Measurements from ENCODE around the gene TBL1XR1.

TBL1XR1 gene

DNA sequence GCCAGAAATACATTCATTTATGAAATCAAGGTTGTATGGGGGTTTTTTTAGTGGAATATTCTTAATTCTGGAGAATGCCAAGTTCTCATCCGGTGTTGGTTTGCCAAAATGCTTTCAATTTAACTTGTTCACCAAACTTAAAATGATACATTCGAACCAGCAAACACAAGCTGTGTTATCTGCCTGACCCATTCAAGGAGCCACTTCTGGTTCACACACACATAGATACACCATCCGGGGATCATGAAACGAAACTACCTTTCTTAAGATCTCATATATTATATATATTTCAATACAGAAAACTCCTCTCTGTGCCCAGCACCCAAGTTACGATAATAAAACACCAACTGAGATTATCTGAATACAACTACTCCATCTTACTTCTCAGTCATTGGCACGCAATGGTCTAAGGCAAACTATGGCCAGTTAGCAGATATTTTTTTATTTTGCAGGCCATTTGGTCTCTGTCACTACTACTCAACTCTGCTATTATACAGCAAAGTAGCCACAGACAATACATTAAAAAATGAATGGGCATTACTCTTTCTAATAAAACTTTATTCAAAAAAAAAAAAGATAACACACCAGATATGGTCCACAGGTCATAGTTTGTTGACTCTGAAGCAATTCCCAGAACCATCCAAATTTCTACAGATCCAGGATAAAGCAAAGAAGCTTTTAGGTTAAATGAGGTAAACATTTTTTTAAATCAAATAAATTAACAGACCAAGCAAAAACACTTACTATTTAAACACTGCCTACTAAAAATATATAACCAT lies 89.6 kb downstream of the TBL1XR1 start:
- TF ChIP-seq, protein P1, sequence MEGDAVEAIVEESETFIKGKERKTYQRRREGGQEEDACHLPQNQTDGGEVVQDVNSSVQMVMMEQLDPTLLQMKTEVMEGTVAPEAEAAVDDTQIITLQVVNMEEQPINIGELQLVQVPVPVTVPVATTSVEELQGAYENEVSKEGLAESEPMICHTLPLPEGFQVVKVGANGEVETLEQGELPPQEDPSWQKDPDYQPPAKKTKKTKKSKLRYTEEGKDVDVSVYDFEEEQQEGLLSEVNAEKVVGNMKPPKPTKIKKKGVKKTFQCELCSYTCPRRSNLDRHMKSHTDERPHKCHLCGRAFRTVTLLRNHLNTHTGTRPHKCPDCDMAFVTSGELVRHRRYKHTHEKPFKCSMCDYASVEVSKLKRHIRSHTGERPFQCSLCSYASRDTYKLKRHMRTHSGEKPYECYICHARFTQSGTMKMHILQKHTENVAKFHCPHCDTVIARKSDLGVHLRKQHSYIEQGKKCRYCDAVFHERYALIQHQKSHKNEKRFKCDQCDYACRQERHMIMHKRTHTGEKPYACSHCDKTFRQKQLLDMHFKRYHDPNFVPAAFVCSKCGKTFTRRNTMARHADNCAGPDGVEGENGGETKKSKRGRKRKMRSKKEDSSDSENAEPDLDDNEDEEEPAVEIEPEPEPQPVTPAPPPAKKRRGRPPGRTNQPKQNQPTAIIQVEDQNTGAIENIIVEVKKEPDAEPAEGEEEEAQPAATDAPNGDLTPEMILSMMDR (conservative IDR thresholded peaks at IDR 0.05; ENCODE audit: low read depth, low read length) = no peak
- no peak for DNase-seq (ENCODE audit: low read depth)
- no peak overlapping the region for H3K4me3 ChIP-seq (ENCODE audit: low read length)

DNA sequence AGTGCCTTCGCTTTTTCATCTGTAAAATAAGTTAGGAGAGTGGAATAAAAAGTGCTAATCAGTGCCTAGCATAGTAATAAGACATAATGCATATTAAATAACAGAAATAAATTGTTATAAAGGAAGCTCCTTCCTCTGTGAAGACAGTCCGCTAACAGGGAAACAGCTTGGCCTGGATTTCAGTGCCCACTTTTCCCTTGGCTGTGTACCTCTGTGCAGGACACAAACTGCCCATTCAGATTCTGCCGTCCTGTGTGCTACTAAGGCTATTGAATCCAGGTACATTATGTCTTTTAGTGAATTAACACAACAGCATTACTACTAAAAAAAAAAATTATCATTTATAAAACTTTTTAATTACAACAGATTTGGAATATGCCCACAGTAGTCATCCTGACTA lies 90.7 kb downstream of the TBL1XR1 start:
- TF ChIP-seq, protein P1 (conservative IDR thresholded peaks at IDR 0.05; ENCODE audit: low read depth, low read length) = no peak
- DNase-seq (ENCODE audit: low read depth) = no peak
- no peak overlapping the region for H3K4me3 ChIP-seq (ENCODE audit: low read length)

DNA sequence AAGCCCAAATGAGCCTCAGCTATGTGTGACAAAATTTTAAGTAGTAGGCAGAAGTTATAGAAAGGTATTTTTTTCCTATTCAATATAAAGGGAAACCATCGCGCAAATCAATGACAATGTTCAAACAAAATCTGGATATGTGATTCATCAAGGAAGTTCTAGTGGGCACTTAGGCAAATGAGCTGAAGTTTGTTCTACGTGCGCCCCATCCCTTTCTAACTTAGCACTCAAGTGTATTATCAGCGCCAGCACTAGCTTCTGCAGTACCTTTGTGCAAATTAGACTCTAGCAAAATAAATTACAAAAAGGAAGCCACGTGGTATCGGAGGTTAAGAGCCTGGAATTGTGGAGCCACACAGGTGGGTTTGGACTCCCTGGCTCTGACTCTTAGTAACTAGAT lies 91.1 kb downstream of the TBL1XR1 start:
- no peak overlapping the region for H3K4me3 ChIP-seq (ENCODE audit: low read length)
- TF ChIP-seq, protein P1 (conservative IDR thresholded peaks at IDR 0.05; ENCODE audit: low read depth, low read length) = no peak
- no peak for DNase-seq (ENCODE audit: low read depth)

DNA sequence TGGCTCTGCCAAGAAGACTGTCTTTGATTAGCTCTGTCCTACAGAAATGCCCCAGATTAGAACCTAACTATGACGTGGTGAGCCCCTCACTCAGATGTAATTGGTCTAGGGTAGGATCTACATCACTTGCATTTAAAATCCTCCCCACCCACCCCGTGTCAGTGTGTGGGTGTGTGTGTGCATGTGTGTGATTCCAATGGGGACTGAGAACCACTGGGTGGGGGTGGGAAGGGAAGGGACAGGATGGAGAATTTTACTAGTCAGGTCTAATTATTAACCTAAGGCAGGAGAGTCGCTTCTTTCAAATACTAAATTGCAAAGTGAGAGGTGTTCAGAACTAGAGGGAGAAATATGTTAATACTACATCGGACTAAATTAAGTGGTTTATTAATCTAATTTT lies 91.7 kb downstream of the TBL1XR1 start:
- TF ChIP-seq, protein P1 (conservative IDR thresholded peaks at IDR 0.05; ENCODE audit: low read depth, low read length) = no peak
- DNase-seq (ENCODE audit: low read depth) = no peak
- no peak overlapping the region for H3K4me3 ChIP-seq (ENCODE audit: low read length)

DNA sequence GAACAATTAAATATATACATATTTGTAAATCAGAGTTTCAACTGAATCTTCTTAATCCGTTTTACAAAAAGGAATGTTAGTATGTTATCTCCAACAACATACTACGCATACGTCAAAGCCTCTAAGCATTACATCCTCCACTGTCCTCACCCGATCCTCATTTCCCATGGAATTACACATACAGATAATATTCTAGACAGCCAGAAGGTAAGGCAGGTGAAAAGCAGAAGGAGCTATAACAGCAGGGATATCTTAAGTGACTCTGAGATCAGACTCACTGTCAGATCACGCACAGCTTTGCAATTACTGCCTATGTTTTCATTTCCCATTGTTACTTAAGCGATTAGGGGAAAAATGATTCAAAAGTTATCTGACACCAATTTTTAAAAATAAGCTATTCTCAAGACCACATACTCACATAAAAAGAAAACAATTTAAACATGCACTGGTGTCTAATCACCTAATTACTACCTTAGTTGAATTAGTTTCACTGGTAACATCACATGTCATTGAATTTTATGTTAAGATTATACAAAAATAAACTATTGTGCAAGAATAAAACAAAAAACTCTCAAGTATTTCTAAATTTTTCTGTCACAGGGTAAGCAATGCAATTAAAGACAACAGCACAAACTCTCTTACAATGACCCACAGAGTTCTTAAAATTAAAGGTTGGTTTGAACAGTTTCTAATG lies 92.8 kb downstream of the TBL1XR1 start:
- no peak overlapping the region for H3K4me3 ChIP-seq (ENCODE audit: low read length)
- no peak for DNase-seq (ENCODE audit: low read depth)
- TF ChIP-seq, protein P1 (conservative IDR thresholded peaks at IDR 0.05; ENCODE audit: low read depth, low read length) = no peak

DNA sequence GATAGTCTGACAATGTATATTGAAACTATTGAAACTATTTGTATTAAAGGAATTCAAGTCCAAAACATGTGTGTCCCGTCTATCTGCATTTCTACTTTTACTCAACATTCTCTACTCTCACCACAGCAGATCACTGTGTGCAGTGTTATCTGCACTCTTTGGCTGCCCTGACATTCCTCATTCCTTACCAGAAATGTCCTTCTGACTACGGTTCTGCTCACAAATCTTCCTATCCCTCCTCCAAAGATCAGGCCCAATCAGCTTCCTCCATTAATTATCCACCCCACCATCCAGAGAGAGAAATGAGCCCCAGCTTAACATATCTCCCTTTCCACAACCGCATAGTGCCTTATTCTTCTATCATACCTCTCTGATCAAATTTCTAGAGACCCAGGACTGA lies 94.7 kb downstream of the TBL1XR1 start:
- no peak for DNase-seq (ENCODE audit: low read depth)
- TF ChIP-seq, protein P1 (conservative IDR thresholded peaks at IDR 0.05; ENCODE audit: low read depth, low read length) = no peak
- H3K4me3 ChIP-seq (ENCODE audit: low read length) = no peak overlapping the region

DNA sequence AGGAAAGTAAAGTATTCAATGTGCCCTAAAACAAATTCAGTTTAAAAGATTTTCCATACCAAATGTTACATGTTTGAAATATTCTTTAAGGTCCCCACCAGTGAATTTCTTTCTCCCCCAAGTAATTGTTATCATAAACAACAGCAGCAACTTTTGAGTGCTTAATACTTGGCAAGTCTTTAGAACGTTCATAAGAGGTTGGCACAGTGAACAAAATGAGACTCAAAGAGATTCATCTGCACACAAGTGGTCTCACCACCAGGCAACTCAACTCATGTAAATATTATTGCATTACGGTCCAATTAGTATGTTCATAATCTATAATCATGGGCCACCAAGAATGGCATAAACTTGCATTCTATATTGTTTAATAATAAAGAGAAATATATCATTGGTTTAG lies 98.7 kb downstream of the TBL1XR1 start:
- no peak for DNase-seq (ENCODE audit: low read depth)
- TF ChIP-seq, protein P1 (conservative IDR thresholded peaks at IDR 0.05; ENCODE audit: low read depth, low read length) = no peak
- no peak overlapping the region for H3K4me3 ChIP-seq (ENCODE audit: low read length)
